ENCODE data around the gene KRTAP6-2.

KRTAP6-2 gene

GRCh38 chr21:30598802-30599201 is at the start of gene KRTAP6-2:
TSS of gene KRTAP6-2 (minus strand) at chr21:30598902. CDS start at chr21:30598874, 28 bp downstream.
- DNase-seq = no peak

- no peak for DNase-seq
Measured at GRCh38 chr21:30646904-30647414, 48.3 kb upstream of the KRTAP6-2 start.

- no peak for DNase-seq
Measured at GRCh38 chr21:30642564-30642963, 43.9 kb upstream of the KRTAP6-2 start, which contains the start of gene KRTAP20-3. TSS of gene KRTAP20-3 (plus strand) at chr21:30642864.

- DNase-seq = no peak
Measured at GRCh38 chr21:30638686-30639085, 40.0 kb upstream of the KRTAP6-2 start.

- no peak for DNase-seq
Measured at GRCh38 chr21:30634906-30635305, 36.2 kb upstream of the KRTAP6-2 start, which contains the start of gene KRTAP20-2. TSS of gene KRTAP20-2 (plus strand) at chr21:30635206. CDS start at chr21:30635264, 58 bp downstream.

GRCh38 chr21:30629200-30629599 is 30.5 kb upstream of the KRTAP6-2 start:
- DNase-seq = no peak

GRCh38 chr21:30628109-30628508 is 29.4 kb upstream of the KRTAP6-2 start:
- no peak for DNase-seq

- DNase-seq = no peak
Measured at GRCh38 chr21:30625449-30626165, 26.9 kb upstream of the KRTAP6-2 start.

- DNase-seq = no peak
Measured at GRCh38 chr21:30623362-30623761, 24.7 kb upstream of the KRTAP6-2 start.

GRCh38 chr21:30620522-30620921 is 21.8 kb upstream of the KRTAP6-2 start, which contains the start of gene KRTAP20-4:
TSS of gene KRTAP20-4 (plus strand) at chr21:30620627.
- DNase-seq = no peak

- DNase-seq = no peak
Measured at GRCh38 chr21:30620080-30620479, 21.4 kb upstream of the KRTAP6-2 start.

- DNase-seq = no peak
Measured at GRCh38 chr21:30616125-30616524, 17.4 kb upstream of the KRTAP6-2 start, which contains the start of gene KRTAP20-1. TSS of gene KRTAP20-1 (plus strand) at chr21:30616425. CDS start at chr21:30616455, 30 bp downstream.

GRCh38 chr21:30615199-30615598 is 16.5 kb upstream of the KRTAP6-2 start:
- DNase-seq = no peak

- no peak for DNase-seq
Measured at GRCh38 chr21:30613836-30614235, 15.1 kb upstream of the KRTAP6-2 start, which contains the start of gene KRTAP6-1. TSS of gene KRTAP6-1 (minus strand) at chr21:30613930. CDS start at chr21:30613904, 26 bp downstream.

GRCh38 chr21:30612132-30612531 is 13.4 kb upstream of the KRTAP6-2 start:
- no peak for DNase-seq

- no peak for DNase-seq
Measured at GRCh38 chr21:30605968-30606367, 7.3 kb upstream of the KRTAP6-2 start.

GRCh38 chr21:30600787-30601186 is 2.1 kb upstream of the KRTAP6-2 start, which contains the start of gene KRTAP22-1:
TSS of gene KRTAP22-1 (plus strand) at chr21:30601087.
- no peak for DNase-seq

- no peak for DNase-seq
Measured at GRCh38 chr21:30592140-30592539, 6.6 kb downstream of the KRTAP6-2 start, which contains the start of gene KRTAP6-3. TSS of gene KRTAP6-3 (plus strand) at chr21:30592440. CDS start at chr21:30592446, 6 bp downstream.

GRCh38 chr21:30590297-30590696 is 8.4 kb downstream of the KRTAP6-2 start, which contains the start of gene KRTAP22-2:
TSS of gene KRTAP22-2 (minus strand) at chr21:30590397.
- DNase-seq = no peak

GRCh38 chr21:30582870-30583269 is 15.8 kb downstream of the KRTAP6-2 start:
- no peak for DNase-seq

GRCh38 chr21:30580132-30580531 is 18.6 kb downstream of the KRTAP6-2 start:
- no peak for DNase-seq

GRCh38 chr21:30579346-30579745 is 19.4 kb downstream of the KRTAP6-2 start:
- DNase-seq = no peak

- DNase-seq = no peak
Measured at GRCh38 chr21:30577766-30578165, 20.9 kb downstream of the KRTAP6-2 start.

GRCh38 chr21:30567617-30568016 is 31.1 kb downstream of the KRTAP6-2 start:
- DNase-seq = no peak
